T1000 (cell line): ENCODE data around the gene NRROS.

Experiments used
- DNase-seq: peaks from one replicate; lab custom pipeline; 2025; ENCODE audit warnings: mixed read lengths; lab: John Stamatoyannopoulos, UW

NRROS gene

DNA sequence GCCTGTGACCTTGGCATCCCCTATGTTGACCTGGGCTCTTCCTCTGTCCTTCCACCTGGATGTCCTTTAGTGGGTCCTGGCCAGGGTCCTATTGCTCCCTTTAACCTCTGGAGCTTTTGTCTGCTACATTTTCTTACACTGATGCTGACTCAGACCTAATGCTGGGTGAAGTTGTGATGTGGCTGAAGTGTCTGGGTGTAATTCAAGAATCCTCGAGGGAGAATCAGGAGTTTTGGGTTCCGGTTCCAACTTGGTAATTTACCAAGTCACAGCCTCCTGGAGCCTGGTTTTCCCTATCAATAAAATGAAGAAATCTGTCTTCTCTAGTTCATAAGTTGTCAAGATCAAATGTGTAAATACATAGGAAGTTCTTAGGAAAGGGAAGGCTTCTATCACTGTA is 46.9 kb downstream of the NRROS start:
- DNase-seq = no peak

GRCh38 chr3:196688349-196688748 is 48.9 kb downstream of the NRROS start:
- DNase-seq = no peak

- DNase-seq = no peak
Observed at GRCh38 chr3:196689941-196690660, 50.6 kb downstream of the NRROS start.

DNA sequence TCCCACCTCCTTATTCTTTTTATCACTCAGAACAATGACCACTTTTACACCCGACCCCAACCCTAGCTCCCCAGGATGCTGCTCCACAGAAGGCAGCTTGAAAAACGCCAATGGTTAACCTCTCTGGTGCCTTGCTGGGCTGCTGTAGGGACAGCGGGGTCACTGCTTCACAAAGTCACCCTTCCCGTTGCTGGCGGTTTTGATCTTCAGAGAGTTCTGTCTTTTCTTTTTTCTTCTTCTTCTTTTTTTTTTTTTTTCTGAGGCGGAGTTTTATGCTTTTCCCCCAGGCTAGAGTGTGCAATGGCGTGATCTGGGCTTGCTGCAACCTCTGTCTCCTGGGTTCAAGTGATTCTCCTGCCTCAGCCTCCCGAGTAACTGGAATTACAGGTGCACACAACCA is 51.9 kb downstream of the NRROS start:
- DNase-seq = no peak

DNA sequence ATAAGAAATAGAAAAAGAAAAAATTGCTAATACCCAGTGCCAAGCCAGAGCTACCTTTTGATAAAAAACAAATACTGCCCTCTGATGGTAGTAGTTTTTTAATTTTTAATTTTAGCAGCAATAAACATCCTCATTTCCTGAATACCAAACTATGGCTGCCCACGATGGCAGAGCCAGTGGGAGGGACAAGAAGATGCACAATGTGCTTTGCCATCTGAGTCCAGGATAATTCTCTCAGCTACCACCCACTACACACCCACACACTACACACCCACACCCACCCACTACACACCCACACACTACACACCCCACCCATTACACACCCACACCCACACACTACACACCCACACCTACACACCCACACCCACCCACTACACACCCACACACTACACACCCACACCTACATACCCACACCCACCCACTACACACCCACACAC is 54.7 kb downstream of the NRROS start:
- no peak for DNase-seq

DNA sequence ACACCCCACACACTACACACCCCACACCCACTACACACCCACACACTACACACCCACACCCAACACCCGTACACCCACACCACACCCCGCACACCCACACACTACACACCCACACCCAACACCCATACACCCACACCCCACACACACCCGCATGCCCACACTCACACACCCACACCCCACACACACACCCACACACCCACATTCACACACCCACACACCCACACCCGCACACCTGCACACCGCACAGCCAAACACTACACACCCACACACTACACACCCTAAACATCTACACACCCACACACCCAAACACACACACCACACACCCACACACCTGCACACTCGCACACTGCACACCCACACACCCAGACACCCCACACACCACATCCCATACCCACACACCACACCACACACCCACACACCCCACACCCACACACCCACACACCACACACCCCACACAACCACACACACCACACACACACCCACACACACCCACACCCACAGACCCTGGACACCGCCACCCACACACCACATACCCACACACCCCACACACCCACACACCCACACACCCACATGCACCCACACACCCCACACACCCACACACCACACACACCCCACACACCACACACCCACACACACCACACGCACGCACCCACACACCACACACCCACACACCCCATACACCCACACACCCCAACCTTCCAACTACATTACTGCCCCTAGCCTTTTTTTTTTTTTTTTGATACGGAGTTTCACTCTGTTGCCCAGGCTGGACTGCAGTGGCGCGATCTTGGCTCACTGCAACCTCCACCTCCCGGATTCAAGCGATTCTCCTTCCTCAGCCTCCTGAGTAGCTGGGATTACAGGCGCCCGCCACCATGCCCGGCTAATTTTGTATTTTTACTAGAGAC is 55.7 kb downstream of the NRROS start:
- DNase-seq = no peak

DNA sequence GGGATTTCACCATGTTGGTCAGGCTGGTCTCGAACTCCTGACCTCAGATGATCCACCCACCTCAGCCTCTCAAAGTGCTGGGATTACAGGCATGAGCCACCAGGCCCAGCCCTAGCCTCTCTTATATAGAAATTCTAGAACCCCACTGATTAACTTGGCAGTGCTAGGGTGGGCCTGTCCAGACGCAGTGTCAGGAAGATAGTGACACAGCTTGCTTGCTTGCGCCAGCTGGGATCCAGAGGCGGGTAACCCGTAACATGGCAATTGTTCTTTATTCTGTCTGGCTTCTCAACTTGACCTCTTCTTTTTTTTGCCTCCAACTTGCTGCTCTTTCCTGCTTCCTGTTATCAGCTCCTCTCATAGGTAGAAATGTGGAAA is 56.3 kb downstream of the NRROS start:
- no peak for DNase-seq

DNA sequence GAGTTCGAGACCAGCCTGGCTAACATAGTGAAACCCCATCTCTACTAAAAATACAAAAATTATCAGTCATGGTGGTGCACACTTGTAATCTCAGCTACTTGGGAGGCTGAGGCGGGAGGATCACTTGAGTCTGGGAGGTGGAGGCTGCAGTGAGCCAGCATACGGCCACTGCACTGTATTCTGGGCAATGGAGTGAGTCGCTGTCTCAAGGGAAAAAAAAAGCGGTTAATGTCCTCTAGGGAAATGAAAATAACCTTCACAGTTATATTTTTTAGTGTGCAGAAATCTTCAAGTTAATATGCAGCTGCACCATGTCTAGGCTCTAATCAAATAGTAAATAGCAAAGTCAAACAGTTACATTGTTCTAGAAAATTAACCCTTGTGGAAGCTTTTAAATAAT is 57.8 kb downstream of the NRROS start:
- DNase-seq = no peak

- DNase-seq = no peak
Observed at GRCh38 chr3:196699749-196700148, 60.3 kb downstream of the NRROS start.

- DNase-seq = no peak
Observed at GRCh38 chr3:196700801-196701200, 61.3 kb downstream of the NRROS start.

GRCh38 chr3:196706327-196706726 is 66.8 kb downstream of the NRROS start:
- DNase-seq = no peak

DNA sequence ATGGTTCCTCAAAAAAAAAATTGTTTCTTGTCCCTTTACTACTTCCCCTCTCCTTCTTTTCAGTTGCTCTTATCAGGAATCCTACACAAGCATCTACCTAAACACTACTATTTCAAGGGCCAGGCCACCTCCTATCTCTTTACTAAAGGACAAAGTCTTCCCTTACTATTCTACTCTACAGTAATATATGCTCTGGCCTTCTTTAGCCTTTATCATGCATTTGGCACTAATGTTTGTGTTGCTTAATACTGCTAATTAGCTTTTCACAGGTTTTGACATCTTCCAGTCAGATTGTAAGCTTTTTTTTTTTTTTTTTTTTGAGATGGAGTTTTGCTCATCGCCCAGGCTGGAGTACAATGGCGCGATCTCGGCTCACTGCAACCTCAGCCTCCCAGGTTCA is 67.2 kb downstream of the NRROS start:
- DNase-seq = no peak

DNA sequence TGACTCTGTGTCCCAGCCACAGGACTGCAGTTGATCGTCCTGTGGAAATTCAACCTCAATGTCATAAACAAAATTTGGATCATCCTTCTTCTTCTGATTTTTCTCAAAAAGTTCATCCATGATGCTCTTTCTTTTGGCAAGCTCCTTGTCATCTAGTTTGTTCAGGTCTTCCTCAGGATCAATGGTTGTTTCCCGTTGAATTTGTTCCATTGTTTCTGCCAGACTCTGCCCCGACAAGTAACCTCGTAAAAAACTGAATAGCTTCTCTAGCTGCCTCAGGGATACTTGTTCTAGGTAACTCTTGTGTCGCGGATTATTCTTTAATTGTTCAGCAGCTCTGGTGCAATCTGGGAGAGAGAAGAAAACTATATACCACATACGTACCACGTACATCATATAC is 68.1 kb downstream of the NRROS start:
- no peak for DNase-seq

- no peak for DNase-seq
Observed at GRCh38 chr3:196708467-196708866, 69.0 kb downstream of the NRROS start.
